KOPT-K1 (cell line): ENCODE measurements around the gene CRIP1.

Experiments
- H3K27ac ChIP-seq: fragments of 200-600 bp; sonication (generic); 2 replicates; pipeline ENCODE4 v1.5.1; 2016; ENCODE audit warnings: antibody characterized with exemption, mild to moderate bottlenecking, low read depth, low read length; ENCODE audit not compliant: poor library complexity, severe bottlenecking
- H3K36me3 ChIP-seq: fragments of 200-600 bp; sonication (generic); 2 replicates; pipeline ENCODE4 v1.5.1; 2017; ENCODE audit warnings: antibody characterized with exemption, mild to moderate bottlenecking, low read length, moderate library complexity; ENCODE audit not compliant: insufficient read depth
- H3K9me3 ChIP-seq: fragments of 200-600 bp; sonication (generic); 2 replicates; pipeline ENCODE4 v1.5.1; 2017; ENCODE audit warnings: antibody characterized with exemption, low read length, mild to moderate bottlenecking; ENCODE audit not compliant: insufficient read depth, poor library complexity, severe bottlenecking

Gene CRIP1

GRCh38 chr14:105472486-105472991 lies 14.1 kb upstream of the CRIP1 start:
- Histone ChIP-seq H3K9me3 (peaks cover 8% of the 10 kb centered on the region), H3K36me3 (peaks cover 35% of the 10 kb centered on the region), H3K27ac (no peak overlapping the region)

GRCh38 chr14:105473033-105473676 lies 13.5 kb upstream of the CRIP1 start:
- Histone ChIP-seq H3K9me3 (peaks cover 8% of the 10 kb centered on the region), H3K27ac (no peak overlapping the region), H3K36me3 (peaks cover 29% of the 10 kb centered on the region)

GRCh38 chr14:105473677-105474482 lies 12.8 kb upstream of the CRIP1 start:
- H3K27ac ChIP-seq, result no peak overlapping the region
- H3K36me3 ChIP-seq, result peaks cover 22% of the 10 kb centered on the region
- H3K9me3 ChIP-seq, result peaks cover 8% of the 10 kb centered on the region

GRCh38 chr14:105474483-105475268 lies 12.0 kb upstream of the CRIP1 start, which contains the start of gene CRIP2:
Gene CRIP2 (plus strand): TSS chr14:105474821. CDS start chr14:105474863, 42 bp downstream.
- H3K27ac ChIP-seq, result no peak within 1 kb of the TSS
- peaks cover 8% of the 10 kb centered on the region for H3K9me3 ChIP-seq
- peaks cover 14% of the 10 kb centered on the region for H3K36me3 ChIP-seq

- Histone ChIP-seq H3K27ac (no peak overlapping the region), H3K9me3 (peaks cover 8% of the 10 kb centered on the region), H3K36me3 (peaks cover 8% of the 10 kb centered on the region)
Observed at GRCh38 chr14:105475269-105476096, 11.2 kb upstream of the CRIP1 start.

- Histone ChIP-seq H3K9me3 (peaks cover 8% of the 10 kb centered on the region), H3K27ac (no peak overlapping the region), H3K36me3 (no peaks in the 10 kb centered on the region)
Observed at GRCh38 chr14:105476097-105476830, 10.4 kb upstream of the CRIP1 start.

- Histone ChIP-seq H3K36me3 (no peaks in the 10 kb centered on the region), H3K27ac (no peak overlapping the region), H3K9me3 (peaks cover 8% of the 10 kb centered on the region)
Observed at GRCh38 chr14:105476831-105477659, 9.6 kb upstream of the CRIP1 start.

GRCh38 chr14:105477660-105478397 lies 8.9 kb upstream of the CRIP1 start:
- no peaks in the 10 kb centered on the region for H3K36me3 ChIP-seq
- H3K9me3 ChIP-seq, result peaks cover 8% of the 10 kb centered on the region
- H3K27ac ChIP-seq, result no peak overlapping the region

GRCh38 chr14:105478398-105479251 lies 8.1 kb upstream of the CRIP1 start:
- Histone ChIP-seq H3K36me3 (no peaks in the 10 kb centered on the region), H3K27ac (no peak overlapping the region), H3K9me3 (peaks cover 8% of the 10 kb centered on the region)

- H3K9me3 ChIP-seq, result peaks cover 8% of the 10 kb centered on the region
- H3K27ac ChIP-seq, result no peak overlapping the region
- no peaks in the 10 kb centered on the region for H3K36me3 ChIP-seq
Observed at GRCh38 chr14:105479431-105480158, 7.1 kb upstream of the CRIP1 start.

GRCh38 chr14:105480199-105480746 lies 6.4 kb upstream of the CRIP1 start:
- Histone ChIP-seq H3K27ac (no peak overlapping the region), H3K9me3 (peaks cover 8% of the 10 kb centered on the region)

More at GRCh38 chr14:105480199-105480746, 6.4 kb upstream of the CRIP1 start:
- H3K36me3 ChIP-seq, result no peaks in the 10 kb centered on the region
